ENCODE measurements around the gene TMOD1.

- TF ChIP-seq, protein P1, sequence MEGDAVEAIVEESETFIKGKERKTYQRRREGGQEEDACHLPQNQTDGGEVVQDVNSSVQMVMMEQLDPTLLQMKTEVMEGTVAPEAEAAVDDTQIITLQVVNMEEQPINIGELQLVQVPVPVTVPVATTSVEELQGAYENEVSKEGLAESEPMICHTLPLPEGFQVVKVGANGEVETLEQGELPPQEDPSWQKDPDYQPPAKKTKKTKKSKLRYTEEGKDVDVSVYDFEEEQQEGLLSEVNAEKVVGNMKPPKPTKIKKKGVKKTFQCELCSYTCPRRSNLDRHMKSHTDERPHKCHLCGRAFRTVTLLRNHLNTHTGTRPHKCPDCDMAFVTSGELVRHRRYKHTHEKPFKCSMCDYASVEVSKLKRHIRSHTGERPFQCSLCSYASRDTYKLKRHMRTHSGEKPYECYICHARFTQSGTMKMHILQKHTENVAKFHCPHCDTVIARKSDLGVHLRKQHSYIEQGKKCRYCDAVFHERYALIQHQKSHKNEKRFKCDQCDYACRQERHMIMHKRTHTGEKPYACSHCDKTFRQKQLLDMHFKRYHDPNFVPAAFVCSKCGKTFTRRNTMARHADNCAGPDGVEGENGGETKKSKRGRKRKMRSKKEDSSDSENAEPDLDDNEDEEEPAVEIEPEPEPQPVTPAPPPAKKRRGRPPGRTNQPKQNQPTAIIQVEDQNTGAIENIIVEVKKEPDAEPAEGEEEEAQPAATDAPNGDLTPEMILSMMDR (IDR thresholded peaks at IDR 0.05), result no peak
- no peak for TF ChIP-seq POLR2A (IDR thresholded peaks at IDR 0.05)
Observed at GRCh38 chr9:97515662-97516061, 14.2 kb downstream of the TMOD1 start.
